ENCODE data around the gene GASK1B. TPM values are rescaled to one million over a fixed set of nuclear protein-coding genes. Genes with fewer than 3 reads are reported as not detected.

Gene GASK1B
- total and polyA plus RNA-seq, 2 of the 13 experiments (the other 11 are each of a cell fraction or from before 2014, with no cell fraction given), result 29.1 to 40.4 TPM

DNA sequence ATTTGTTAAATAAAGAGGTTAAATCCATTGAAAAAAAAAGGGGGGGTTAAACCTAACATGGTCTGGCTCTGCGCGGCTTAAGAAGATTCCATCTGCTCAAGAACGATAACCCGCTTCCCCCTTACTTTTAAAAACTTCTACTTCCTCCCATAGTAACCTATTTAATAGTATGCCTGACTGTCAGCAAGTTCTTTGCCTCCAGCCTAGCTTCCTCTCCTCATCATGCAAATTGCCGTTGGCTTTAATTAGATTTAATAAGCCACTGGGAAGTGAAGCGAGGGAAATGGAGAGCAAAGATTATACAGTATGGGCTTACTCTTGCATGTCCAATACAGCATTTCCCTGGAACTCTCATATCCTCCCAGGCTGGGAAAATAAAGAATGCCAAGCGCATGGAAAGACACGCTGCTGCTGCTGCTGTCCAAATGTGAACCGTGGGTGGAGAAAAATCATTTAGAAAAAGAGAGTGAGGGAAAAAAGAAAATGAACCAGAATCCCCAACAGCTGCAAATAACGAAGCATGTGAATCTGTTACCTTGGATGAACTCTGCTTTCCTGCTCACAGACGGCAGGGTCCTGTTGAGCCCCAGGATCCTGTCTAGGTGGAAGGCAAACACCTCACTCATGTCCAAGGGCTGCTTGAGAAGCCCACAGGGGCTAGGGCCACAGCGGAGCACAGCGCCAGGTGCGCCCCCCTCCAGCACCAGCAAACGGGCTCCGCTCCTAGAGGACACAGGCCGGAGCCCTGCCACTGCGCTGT, 2.7 kb downstream of the GASK1B start:
- peak overlapping the region; percentile 72 for H3K4me2 ChIP-seq (ENCODE audit: low read depth, low read length)
- peaks cover 0 to 1% of the 10 kb centered on the region in 2 experiments; a peak in 2 of 5 replicates for H3K36me3 ChIP-seq (replicated peaks in 1 of 2; ENCODE audit: control insufficient read depth in 1 of 2, insufficient read depth in 2 of 2, low read length in 2 of 2)
- ChIA-PET CTCF (ENCODE audit: low intra/inter-chr PET ratio, low total read pairs) (interaction anchor here (3.7 kb wide), 1 partner anchor 178 kb away, joined by 50 read pairs; no protein-coding TSS in a partner anchor), POLR2A (interaction anchor here (1.5 to 2.7 kb wide), 2 partner anchors 110 to 176 kb away, joined by 3 to 25 read pairs; no protein-coding TSS in a partner anchor)
- no TSS peak for BruUV-seq (replicated peaks)
- peak overlapping the region; percentile 76 for H3K9ac ChIP-seq (ENCODE audit: insufficient read depth, low read depth, low read length)
- H2AFZ ChIP-seq (ENCODE audit: low read length), result peak overlapping the region; percentile 10
- H3K27ac ChIP-seq (ENCODE audit: extremely low read length, insufficient read depth, low read length), result peak overlapping the region; percentile 79
- ATAC-seq (peak; percentile 32), FAIRE-seq (no peak), DNase-seq (ENCODE audit: low spot score) (peak; percentile 4)
- WGBS (ENCODE audit: low lambda C conversion rate), result 44% methylated on average over 11 of the region's 18 CpGs
- H3K4me1 ChIP-seq (ENCODE audit: insufficient read depth, low read length), result peaks cover 85% of the 10 kb centered on the region
- H3K9me3 ChIP-seq (ENCODE audit: low read length), result no peaks in the 10 kb centered on the region
- H3K4me3 ChIP-seq (replicated peaks in 1 of 3; ENCODE audit: insufficient read depth in 1 of 3, low read depth in 2 of 3, low read length in 3 of 3), result peak overlapping the region; percentile 73 to 87 (median 78)
- in situ Hi-C loops (cut with HindIII; ENCODE audit: extremely low pct_ligation_motif_present, low pct_unique_long_range_greater_than_20kb), result loop anchor here (5.0 kb wide), 1 partner anchor 178 kb away; no protein-coding TSS in a partner anchor
- intact Hi-C loops (cut with micrococcal nuclease; ENCODE audit: unreplicated experiment), result loop anchor here (10.0 kb wide), 2 partner anchors 355 to 655 kb away; no protein-coding TSS in a partner anchor
- H3K79me2 ChIP-seq (ENCODE audit: insufficient read depth, low read length), result peaks cover 80% of the 10 kb centered on the region
- H4K20me1 ChIP-seq (ENCODE audit: insufficient read depth, low read length), result no peaks in the 10 kb centered on the region; the same call in 1 of the 2 replicates
- H3K27me3 ChIP-seq (ENCODE audit: control insufficient read depth in 1 of 2, insufficient read depth in 2 of 2, low read length in 2 of 2), result no peaks in the 10 kb centered on the region
- TF ChIP-seq ZNF44 (CRISPR knock-in tag; IDR thresholded peaks at IDR 0.05) (no peak), ZNF143 (CRISPR knock-in tag; IDR thresholded peaks at IDR 0.05) (peak; percentile 9; the same call in 1 of the 2 replicates), KAT7 (CRISPR knock-in tag; IDR thresholded peaks at IDR 0.05; ENCODE audit: borderline replicate concordance) (no peak), IRX3 (CRISPR knock-in tag; IDR thresholded peaks at IDR 0.05; ENCODE audit: borderline replicate concordance, low read depth) (no peak), KMT2A (CRISPR knock-in tag; IDR thresholded peaks at IDR 0.05) (peak; percentile 87; the same call in 1 of the 2 replicates), BCL6 (CRISPR knock-in tag; IDR thresholded peaks at IDR 0.05) (peak; percentile 20; the same call in 1 of the 2 replicates), HDAC2 (CRISPR knock-in tag; IDR thresholded peaks at IDR 0.05) (0 out of 2 replicates have a peak, but pooled peaks have one; percentile 26), FOXK1 (CRISPR knock-in tag; IDR thresholded peaks at IDR 0.05; ENCODE audit: borderline replicate concordance, low read depth) (no peak), ZNF891 (CRISPR knock-in tag; IDR thresholded peaks at IDR 0.05) (no peak), RXRB (CRISPR knock-in tag; IDR thresholded peaks at IDR 0.05; ENCODE audit: borderline replicate concordance) (peak; percentile 68; the same call in 1 of the 2 replicates), GATAD1 (CRISPR knock-in tag; IDR thresholded peaks at IDR 0.05) (0 out of 2 replicates have a peak, but pooled peaks have one; percentile 12), KLF12 (CRISPR knock-in tag; IDR thresholded peaks at IDR 0.05; ENCODE audit: borderline replicate concordance) (0 out of 2 replicates have a peak, but pooled peaks have one; percentile 8), ZBTB38 (CRISPR knock-in tag; IDR thresholded peaks at IDR 0.05) (peak; percentile 61; the same call in 1 of the 2 replicates), ZNF777 (CRISPR knock-in tag; IDR thresholded peaks at IDR 0.05) (peak; percentile 69; the same call in 1 of the 2 replicates), BRD4 (CRISPR knock-in tag; IDR thresholded peaks at IDR 0.05) (0 out of 2 replicates have a peak, but pooled peaks have one; percentile 81), MXD4 (CRISPR knock-in tag; IDR thresholded peaks at IDR 0.05) (0 out of 2 replicates have a peak, but pooled peaks have one; percentile 29)
- TF ChIP-seq, protein P1, sequence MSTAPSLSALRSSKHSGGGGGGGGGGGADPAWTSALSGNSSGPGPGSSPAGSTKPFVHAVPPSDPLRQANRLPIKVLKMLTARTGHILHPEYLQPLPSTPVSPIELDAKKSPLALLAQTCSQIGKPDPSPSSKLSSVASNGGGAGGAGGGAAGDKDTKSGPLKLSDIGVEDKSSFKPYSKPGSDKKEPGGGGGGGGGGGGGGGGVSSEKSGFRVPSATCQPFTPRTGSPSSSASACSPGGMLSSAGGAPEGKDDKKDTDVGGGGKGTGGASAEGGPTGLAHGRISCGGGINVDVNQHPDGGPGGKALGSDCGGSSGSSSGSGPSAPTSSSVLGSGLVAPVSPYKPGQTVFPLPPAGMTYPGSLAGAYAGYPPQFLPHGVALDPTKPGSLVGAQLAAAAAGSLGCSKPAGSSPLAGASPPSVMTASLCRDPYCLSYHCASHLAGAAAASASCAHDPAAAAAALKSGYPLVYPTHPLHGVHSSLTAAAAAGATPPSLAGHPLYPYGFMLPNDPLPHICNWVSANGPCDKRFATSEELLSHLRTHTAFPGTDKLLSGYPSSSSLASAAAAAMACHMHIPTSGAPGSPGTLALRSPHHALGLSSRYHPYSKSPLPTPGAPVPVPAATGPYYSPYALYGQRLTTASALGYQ (CRISPR knock-in tag; IDR thresholded peaks at IDR 0.05), result peak; percentile 19; the same call in 1 of the 2 replicates
- TF ChIP-seq, protein P2, sequence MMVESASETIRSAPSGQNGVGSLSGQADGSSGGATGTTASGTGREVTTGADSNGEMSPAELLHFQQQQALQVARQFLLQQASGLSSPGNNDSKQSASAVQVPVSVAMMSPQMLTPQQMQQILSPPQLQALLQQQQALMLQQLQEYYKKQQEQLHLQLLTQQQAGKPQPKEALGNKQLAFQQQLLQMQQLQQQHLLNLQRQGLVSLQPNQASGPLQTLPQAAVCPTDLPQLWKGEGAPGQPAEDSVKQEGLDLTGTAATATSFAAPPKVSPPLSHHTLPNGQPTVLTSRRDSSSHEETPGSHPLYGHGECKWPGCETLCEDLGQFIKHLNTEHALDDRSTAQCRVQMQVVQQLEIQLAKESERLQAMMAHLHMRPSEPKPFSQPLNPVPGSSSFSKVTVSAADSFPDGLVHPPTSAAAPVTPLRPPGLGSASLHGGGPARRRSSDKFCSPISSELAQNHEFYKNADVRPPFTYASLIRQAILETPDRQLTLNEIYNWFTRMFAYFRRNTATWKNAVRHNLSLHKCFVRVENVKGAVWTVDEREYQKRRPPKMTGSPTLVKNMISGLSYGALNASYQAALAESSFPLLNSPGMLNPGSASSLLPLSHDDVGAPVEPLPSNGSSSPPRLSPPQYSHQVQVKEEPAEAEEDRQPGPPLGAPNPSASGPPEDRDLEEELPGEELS (CRISPR knock-in tag; IDR thresholded peaks at IDR 0.05), result peak; percentile 49; the same call in 1 of the 2 replicates
- TF ChIP-seq, protein P3, sequence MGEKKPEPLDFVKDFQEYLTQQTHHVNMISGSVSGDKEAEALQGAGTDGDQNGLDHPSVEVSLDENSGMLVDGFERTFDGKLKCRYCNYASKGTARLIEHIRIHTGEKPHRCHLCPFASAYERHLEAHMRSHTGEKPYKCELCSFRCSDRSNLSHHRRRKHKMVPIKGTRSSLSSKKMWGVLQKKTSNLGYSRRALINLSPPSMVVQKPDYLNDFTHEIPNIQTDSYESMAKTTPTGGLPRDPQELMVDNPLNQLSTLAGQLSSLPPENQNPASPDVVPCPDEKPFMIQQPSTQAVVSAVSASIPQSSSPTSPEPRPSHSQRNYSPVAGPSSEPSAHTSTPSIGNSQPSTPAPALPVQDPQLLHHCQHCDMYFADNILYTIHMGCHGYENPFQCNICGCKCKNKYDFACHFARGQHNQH (CRISPR knock-in tag; IDR thresholded peaks at IDR 0.05), result 0 out of 2 replicates have a peak, but pooled peaks have one; percentile 35
